Smooth muscle cell (in vitro differentiated cells): ENCODE data around the gene LHPP. TPM values are rescaled to one million over a fixed set of nuclear protein-coding genes. Genes with fewer than 3 reads are reported as not detected.

ENCODE experiments used
- DNase-seq: peaks from one replicate; lab custom pipeline; 2025; ENCODE audit not compliant: unreplicated experiment; lab: John Stamatoyannopoulos, UW
- H2AFZ ChIP-seq: fragments of 200-600 bp; sonication (generic); 2 replicates; pipeline ENCODE4 v1.6.0; 2016; ENCODE audit warnings: antibody characterized with exemption, low read depth, mild to moderate bottlenecking
- H3F3A ChIP-seq: fragments of 200-600 bp; sonication (generic); 2 replicates; pipeline ENCODE4 v1.6.0; 2017; ENCODE audit warnings: antibody characterized with exemption, low read depth
- H3K27ac ChIP-seq: fragments of 200-600 bp; sonication (generic); 2 replicates; pipeline ENCODE4 v1.5.1; 2016; ENCODE audit warnings: low read depth, mild to moderate bottlenecking
- H3K27me3 ChIP-seq: fragments of 200-600 bp; sonication (generic); 2 replicates; pipeline ENCODE4 v1.6.1; 2016; ENCODE audit warnings: low read depth, mild to moderate bottlenecking
- H3K36me3 ChIP-seq: fragments of 200-600 bp; sonication (generic); 2 replicates; pipeline ENCODE4 v1.5.1; 2016; ENCODE audit warnings: low read depth
- H3K4me1 ChIP-seq: fragments of 200-600 bp; sonication (generic); 2 replicates; pipeline ENCODE4 v1.5.1; 2016; ENCODE audit warnings: low read depth
- H3K4me2 ChIP-seq: fragments of 200-600 bp; sonication (generic); 2 replicates; pipeline ENCODE4 v1.6.0; 2016; ENCODE audit warnings: mild to moderate bottlenecking
- H3K4me3 ChIP-seq: fragments of 200-600 bp; sonication (generic); 2 replicates; pipeline ENCODE4 v1.5.1; 2016; ENCODE audit warnings: mild to moderate bottlenecking
- H3K79me2 ChIP-seq: fragments of 200-600 bp; sonication (generic); 2 replicates; pipeline ENCODE4 v1.6.0; 2016; ENCODE audit warnings: low read depth, mild to moderate bottlenecking
- H3K9ac ChIP-seq: fragments of 200-600 bp; sonication (generic); 2 replicates; pipeline ENCODE4 v1.6.0; 2016; ENCODE audit warnings: low read depth
- H3K9me3 ChIP-seq: fragments of 200-600 bp; sonication (generic); replicated peaks from 2 replicates; pipeline ENCODE4 v1.5.1; 2016; ENCODE audit warnings: low read depth
- H4K20me1 ChIP-seq: fragments of 200-600 bp; sonication (generic); 2 replicates; pipeline ENCODE4 v1.6.0; 2016; ENCODE audit warnings: low read depth
- WGBS: methylation state at CpG from one replicate; pipeline ENCODE4 v1.1.7; 2016; ENCODE audit warnings: low lambda C conversion rate; 5-methylcytosine and 5-hydroxymethylcytosine counted together
- polyA plus RNA-seq: library from polyadenylated mRNA; unstranded; fragments of >200 nt; fragmentation: Nextera tagmentation; extraction: Ambion mirVana; gene quantifications from 2 replicates; pipeline ENCODE4 v1.2.1, GENCODE V29; 2016
- total RNA-seq: library from RNA; depleted of rRNA; stranded (reverse); fragments of >200 nt; gene quantifications from 2 replicates; pipeline ENCODE4 v1.2.3, GENCODE V29; 2014
- TF ChIP-seq, protein P1 (sequence below): fragments of 200-600 bp; sonication (generic); IDR thresholded peaks from 2 replicates; pipeline ENCODE4 v1.5.1; 2017; ENCODE audit warnings: borderline replicate concordance, mild to moderate bottlenecking, antibody characterized with exemption; ENCODE audit not compliant: insufficient read depth, poor library complexity, severe bottlenecking

LHPP gene
- total and polyA plus RNA-seq, 2 experiments from 2014 or later, result 7.6 to 14.0 TPM

DNA sequence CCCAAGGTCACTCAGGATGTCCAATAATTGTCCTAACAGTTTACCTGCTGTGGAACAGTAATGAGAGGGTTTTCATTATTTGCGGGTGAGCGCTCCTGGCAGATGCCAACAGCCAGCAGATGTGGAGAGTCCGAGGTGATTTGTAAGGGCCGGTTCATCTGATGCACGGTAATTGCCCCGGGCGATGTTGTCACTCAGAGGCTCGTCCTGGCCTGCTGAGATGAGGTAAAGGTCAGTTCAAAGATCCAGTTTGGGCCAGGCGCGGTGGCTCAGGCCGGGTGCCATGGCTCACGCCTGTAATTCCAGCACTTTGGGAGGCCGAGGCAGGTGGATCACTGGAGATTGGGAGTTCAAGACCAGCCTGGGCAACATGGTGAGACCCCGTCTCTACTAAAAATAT, 16.9 kb downstream of the LHPP start:
- no peak overlapping the region for H3K9ac ChIP-seq
- no peaks in the 10 kb centered on the region for H3K36me3 ChIP-seq
- H3F3A ChIP-seq, result no peaks in the 10 kb centered on the region
- no peaks in the 10 kb centered on the region for H3K9me3 ChIP-seq
- no peaks in the 10 kb centered on the region for H4K20me1 ChIP-seq
- WGBS, result 91% methylated on average over 14 of the region's 14 CpGs
- H3K4me1 ChIP-seq, result peaks cover 4% of the 10 kb centered on the region
- no peak for DNase-seq
- H3K27ac ChIP-seq, result no peak overlapping the region
- no peak overlapping the region for H2AFZ ChIP-seq
- H3K27me3 ChIP-seq, result no peaks in the 10 kb centered on the region
- no peaks in the 10 kb centered on the region for H3K79me2 ChIP-seq
- H3K4me2 ChIP-seq, result no peak overlapping the region
- no peak overlapping the region for H3K4me3 ChIP-seq
- TF ChIP-seq, protein P1, sequence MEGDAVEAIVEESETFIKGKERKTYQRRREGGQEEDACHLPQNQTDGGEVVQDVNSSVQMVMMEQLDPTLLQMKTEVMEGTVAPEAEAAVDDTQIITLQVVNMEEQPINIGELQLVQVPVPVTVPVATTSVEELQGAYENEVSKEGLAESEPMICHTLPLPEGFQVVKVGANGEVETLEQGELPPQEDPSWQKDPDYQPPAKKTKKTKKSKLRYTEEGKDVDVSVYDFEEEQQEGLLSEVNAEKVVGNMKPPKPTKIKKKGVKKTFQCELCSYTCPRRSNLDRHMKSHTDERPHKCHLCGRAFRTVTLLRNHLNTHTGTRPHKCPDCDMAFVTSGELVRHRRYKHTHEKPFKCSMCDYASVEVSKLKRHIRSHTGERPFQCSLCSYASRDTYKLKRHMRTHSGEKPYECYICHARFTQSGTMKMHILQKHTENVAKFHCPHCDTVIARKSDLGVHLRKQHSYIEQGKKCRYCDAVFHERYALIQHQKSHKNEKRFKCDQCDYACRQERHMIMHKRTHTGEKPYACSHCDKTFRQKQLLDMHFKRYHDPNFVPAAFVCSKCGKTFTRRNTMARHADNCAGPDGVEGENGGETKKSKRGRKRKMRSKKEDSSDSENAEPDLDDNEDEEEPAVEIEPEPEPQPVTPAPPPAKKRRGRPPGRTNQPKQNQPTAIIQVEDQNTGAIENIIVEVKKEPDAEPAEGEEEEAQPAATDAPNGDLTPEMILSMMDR, result no peak

DNA sequence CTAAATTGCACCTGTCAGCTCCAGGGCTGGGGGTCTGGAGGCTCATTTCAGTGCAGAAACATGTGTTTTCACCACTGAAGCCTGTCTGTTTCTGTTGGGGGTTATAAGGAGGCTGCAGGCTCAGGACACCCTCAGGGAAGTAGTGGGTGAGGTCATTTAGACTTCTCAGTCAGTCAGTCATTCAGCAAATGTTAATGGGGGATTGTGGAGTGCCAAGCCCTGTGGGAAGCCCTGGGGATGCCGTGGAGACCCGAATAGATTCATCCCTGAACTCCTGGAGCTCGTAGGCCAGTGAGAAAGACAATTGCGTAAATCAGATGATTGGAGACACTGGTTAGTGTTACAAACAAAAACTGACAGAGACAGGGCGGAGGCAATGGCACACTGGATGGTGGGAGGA, 19.2 kb downstream of the LHPP start:
- H3K27ac ChIP-seq, result no peak overlapping the region
- DNase-seq, result no peak
- no peaks in the 10 kb centered on the region for H3K36me3 ChIP-seq
- H3K27me3 ChIP-seq, result no peaks in the 10 kb centered on the region
- TF ChIP-seq, protein P1, result no peak
- H3K9me3 ChIP-seq, result no peaks in the 10 kb centered on the region
- H3K9ac ChIP-seq, result no peak overlapping the region
- no peak overlapping the region for H3K4me3 ChIP-seq
- no peaks in the 10 kb centered on the region for H3F3A ChIP-seq
- 55% methylated on average over 5 of the region's 5 CpGs for WGBS
- no peaks in the 10 kb centered on the region for H3K79me2 ChIP-seq
- H3K4me1 ChIP-seq, result peaks cover 4% of the 10 kb centered on the region
- H3K4me2 ChIP-seq, result no peak overlapping the region
- no peaks in the 10 kb centered on the region for H4K20me1 ChIP-seq
- no peak overlapping the region for H2AFZ ChIP-seq

DNA sequence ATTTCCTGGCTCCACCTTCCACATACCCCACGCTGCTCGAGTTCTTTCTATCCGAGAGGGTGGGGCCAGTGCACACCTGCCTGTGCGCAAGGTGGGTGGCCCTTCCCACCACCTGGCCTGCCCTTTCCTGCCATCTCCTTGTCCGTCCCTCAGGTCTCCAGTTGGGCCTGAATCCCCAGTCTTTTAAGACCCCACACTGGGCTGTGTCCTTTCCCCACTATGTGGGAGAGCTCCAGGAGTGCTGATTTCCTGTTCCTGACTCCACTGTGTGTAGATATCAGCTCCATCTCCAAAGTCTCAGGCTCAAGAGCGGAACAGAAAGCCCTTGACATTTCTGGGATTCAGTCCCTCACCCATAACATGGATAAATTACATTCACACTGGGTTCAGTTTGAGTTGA, 20.1 kb downstream of the LHPP start:
- no peaks in the 10 kb centered on the region for H3K9me3 ChIP-seq
- no peaks in the 10 kb centered on the region for H4K20me1 ChIP-seq
- no peak overlapping the region for H3K27ac ChIP-seq
- peaks cover 4% of the 10 kb centered on the region for H3K4me1 ChIP-seq
- no peaks in the 10 kb centered on the region for H3K79me2 ChIP-seq
- TF ChIP-seq, protein P1, result no peak
- H3F3A ChIP-seq, result no peaks in the 10 kb centered on the region
- WGBS, result 89% methylated on average over 6 of the region's 6 CpGs
- no peaks in the 10 kb centered on the region for H3K27me3 ChIP-seq
- DNase-seq, result no peak
- H3K4me2 ChIP-seq, result no peak overlapping the region
- no peaks in the 10 kb centered on the region for H3K36me3 ChIP-seq
- H3K9ac ChIP-seq, result no peak overlapping the region
- H3K4me3 ChIP-seq, result no peak overlapping the region
- H2AFZ ChIP-seq, result no peak overlapping the region

DNA sequence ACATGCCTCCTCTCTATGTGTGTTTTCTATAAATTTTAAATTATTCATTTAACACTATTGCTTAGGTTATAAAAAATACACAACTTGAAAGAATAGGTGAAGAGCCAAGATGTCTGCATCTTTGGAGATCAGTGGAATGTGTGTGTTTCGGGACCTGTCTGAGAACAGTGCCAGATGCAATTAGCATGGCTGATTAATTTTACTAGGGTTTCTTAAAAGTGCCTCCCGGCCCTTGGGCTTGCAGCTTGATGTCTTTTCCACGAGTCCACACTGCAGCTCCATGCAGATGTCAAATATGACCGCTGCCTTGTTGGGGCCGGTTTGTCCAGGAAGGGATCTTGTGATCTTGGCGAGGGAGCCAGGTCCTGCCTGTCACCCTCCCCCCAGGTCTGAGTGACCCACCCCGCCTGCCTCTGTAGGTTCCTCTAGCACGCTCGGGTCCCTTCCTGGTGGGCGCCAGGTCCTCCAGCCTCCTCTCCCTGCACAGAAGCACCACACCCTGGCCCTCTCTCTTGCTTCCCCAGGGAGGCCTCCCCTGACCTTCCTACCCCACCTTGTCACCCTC, 20.7 kb downstream of the LHPP start:
- TF ChIP-seq, protein P1, result no peak
- Histone ChIP-seq H3K9me3 (no peaks in the 10 kb centered on the region), H3F3A (no peaks in the 10 kb centered on the region), H2AFZ (no peak overlapping the region), H3K9ac (no peak overlapping the region), H3K4me3 (no peak overlapping the region), H3K27ac (no peak overlapping the region), H4K20me1 (no peaks in the 10 kb centered on the region), H3K79me2 (no peaks in the 10 kb centered on the region), H3K4me2 (no peak overlapping the region), H3K36me3 (no peaks in the 10 kb centered on the region), H3K27me3 (no peaks in the 10 kb centered on the region), H3K4me1 (peaks cover 4% of the 10 kb centered on the region)
- DNase-seq, result no peak
- WGBS, result 82% methylated on average over 10 of the region's 10 CpGs
